Smooth muscle cell (in vitro differentiated cells): Measurements from ENCODE around the gene GPR39. TPM values are rescaled to one million over a fixed set of nuclear protein-coding genes. Genes with fewer than 3 reads are reported as not detected.
"Not testable (repeated sequence)": the region's sequence is repeated elsewhere in the genome, so short reads cannot be mapped to it uniquely, and the experiment has no call there.

Experiments
- DNase-seq: peaks from one replicate; lab custom pipeline; 2025; ENCODE audit not compliant: unreplicated experiment; lab: John Stamatoyannopoulos, UW
- H2AFZ ChIP-seq: fragments of 200-600 bp; sonication (generic); 2 replicates; pipeline ENCODE4 v1.6.0; 2016; ENCODE audit warnings: antibody characterized with exemption, low read depth, mild to moderate bottlenecking
- H3F3A ChIP-seq: fragments of 200-600 bp; sonication (generic); 2 replicates; pipeline ENCODE4 v1.6.0; 2017; ENCODE audit warnings: antibody characterized with exemption, low read depth
- H3K27ac ChIP-seq: fragments of 200-600 bp; sonication (generic); 2 replicates; pipeline ENCODE4 v1.5.1; 2016; ENCODE audit warnings: low read depth, mild to moderate bottlenecking
- H3K27me3 ChIP-seq: fragments of 200-600 bp; sonication (generic); 2 replicates; pipeline ENCODE4 v1.6.1; 2016; ENCODE audit warnings: low read depth, mild to moderate bottlenecking
- H3K36me3 ChIP-seq: fragments of 200-600 bp; sonication (generic); 2 replicates; pipeline ENCODE4 v1.5.1; 2016; ENCODE audit warnings: low read depth
- H3K4me1 ChIP-seq: fragments of 200-600 bp; sonication (generic); 2 replicates; pipeline ENCODE4 v1.5.1; 2016; ENCODE audit warnings: low read depth
- H3K4me2 ChIP-seq: fragments of 200-600 bp; sonication (generic); 2 replicates; pipeline ENCODE4 v1.6.0; 2016; ENCODE audit warnings: mild to moderate bottlenecking
- H3K4me3 ChIP-seq: fragments of 200-600 bp; sonication (generic); 2 replicates; pipeline ENCODE4 v1.5.1; 2016; ENCODE audit warnings: mild to moderate bottlenecking
- H3K79me2 ChIP-seq: fragments of 200-600 bp; sonication (generic); 2 replicates; pipeline ENCODE4 v1.6.0; 2016; ENCODE audit warnings: low read depth, mild to moderate bottlenecking
- H3K9ac ChIP-seq: fragments of 200-600 bp; sonication (generic); 2 replicates; pipeline ENCODE4 v1.6.0; 2016; ENCODE audit warnings: low read depth
- H3K9me3 ChIP-seq: fragments of 200-600 bp; sonication (generic); replicated peaks from 2 replicates; pipeline ENCODE4 v1.5.1; 2016; ENCODE audit warnings: low read depth
- H4K20me1 ChIP-seq: fragments of 200-600 bp; sonication (generic); 2 replicates; pipeline ENCODE4 v1.6.0; 2016; ENCODE audit warnings: low read depth
- WGBS: methylation state at CpG from one replicate; pipeline ENCODE4 v1.1.7; 2016; ENCODE audit warnings: low lambda C conversion rate; 5-methylcytosine and 5-hydroxymethylcytosine counted together
- polyA plus RNA-seq: library from polyadenylated mRNA; unstranded; fragments of >200 nt; fragmentation: Nextera tagmentation; extraction: Ambion mirVana; gene quantifications from 2 replicates; pipeline ENCODE4 v1.2.1, GENCODE V29; 2016
- total RNA-seq: library from RNA; depleted of rRNA; stranded (reverse); fragments of >200 nt; gene quantifications from 2 replicates; pipeline ENCODE4 v1.2.3, GENCODE V29; 2014
- TF ChIP-seq, protein P1 (sequence below): fragments of 200-600 bp; sonication (generic); IDR thresholded peaks from 2 replicates; pipeline ENCODE4 v1.5.1; 2017; ENCODE audit warnings: borderline replicate concordance, mild to moderate bottlenecking, antibody characterized with exemption; ENCODE audit not compliant: insufficient read depth, poor library complexity, severe bottlenecking

Gene GPR39
- total and polyA plus RNA-seq, 2 experiments from 2014 or later, result 0.87 to 1.4 TPM

DNA sequence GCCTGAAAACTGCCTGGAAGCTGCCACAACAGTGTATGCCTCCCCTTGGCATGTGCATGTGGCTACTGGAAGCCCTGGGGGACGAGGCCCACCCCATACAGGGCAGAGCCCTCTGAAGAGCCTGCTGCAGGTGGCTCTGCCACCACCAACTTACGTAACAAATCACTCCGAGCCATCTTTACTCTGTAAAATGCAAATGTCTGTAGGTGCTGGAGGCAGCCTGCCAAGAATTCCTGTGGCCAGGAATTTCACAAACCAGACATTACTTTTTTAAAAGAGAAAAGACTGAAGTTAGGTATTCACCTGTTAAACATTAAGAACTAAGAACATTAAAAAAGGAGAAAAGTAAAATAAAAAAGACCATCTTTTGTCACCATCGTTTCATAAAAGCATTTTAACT is 106.3 kb downstream of the GPR39 start:
- Histone ChIP-seq H4K20me1 (no peaks in the 10 kb centered on the region), H3F3A (no peaks in the 10 kb centered on the region), H3K4me1 (no peaks in the 10 kb centered on the region), H3K79me2 (no peaks in the 10 kb centered on the region), H3K27ac (no peak overlapping the region), H3K4me2 (no peak overlapping the region), H2AFZ (no peak overlapping the region), H3K9me3 (no peaks in the 10 kb centered on the region), H3K9ac (no peak overlapping the region), H3K36me3 (no peaks in the 10 kb centered on the region), H3K27me3 (no peaks in the 10 kb centered on the region), H3K4me3 (no peak overlapping the region)
- TF ChIP-seq, protein P1, sequence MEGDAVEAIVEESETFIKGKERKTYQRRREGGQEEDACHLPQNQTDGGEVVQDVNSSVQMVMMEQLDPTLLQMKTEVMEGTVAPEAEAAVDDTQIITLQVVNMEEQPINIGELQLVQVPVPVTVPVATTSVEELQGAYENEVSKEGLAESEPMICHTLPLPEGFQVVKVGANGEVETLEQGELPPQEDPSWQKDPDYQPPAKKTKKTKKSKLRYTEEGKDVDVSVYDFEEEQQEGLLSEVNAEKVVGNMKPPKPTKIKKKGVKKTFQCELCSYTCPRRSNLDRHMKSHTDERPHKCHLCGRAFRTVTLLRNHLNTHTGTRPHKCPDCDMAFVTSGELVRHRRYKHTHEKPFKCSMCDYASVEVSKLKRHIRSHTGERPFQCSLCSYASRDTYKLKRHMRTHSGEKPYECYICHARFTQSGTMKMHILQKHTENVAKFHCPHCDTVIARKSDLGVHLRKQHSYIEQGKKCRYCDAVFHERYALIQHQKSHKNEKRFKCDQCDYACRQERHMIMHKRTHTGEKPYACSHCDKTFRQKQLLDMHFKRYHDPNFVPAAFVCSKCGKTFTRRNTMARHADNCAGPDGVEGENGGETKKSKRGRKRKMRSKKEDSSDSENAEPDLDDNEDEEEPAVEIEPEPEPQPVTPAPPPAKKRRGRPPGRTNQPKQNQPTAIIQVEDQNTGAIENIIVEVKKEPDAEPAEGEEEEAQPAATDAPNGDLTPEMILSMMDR, result no peak
- 52% methylated on average over 4 of the region's 4 CpGs for WGBS
- no peak for DNase-seq

GRCh38 chr2:132537061-132537460 is 120.5 kb downstream of the GPR39 start:
- not testable (repeated sequence) for H3K36me3 ChIP-seq, H3K9me3 ChIP-seq, DNase-seq, H4K20me1 ChIP-seq, H3K4me3 ChIP-seq, H3K79me2 ChIP-seq, H3K9ac ChIP-seq, H2AFZ ChIP-seq, H3K27me3 ChIP-seq
- 17% methylated on average over 1 of the region's 1 CpG for WGBS
- H3K4me1 ChIP-seq, result peaks cover 14% of the 10 kb centered on the region
- peak overlapping the region; percentile 51 for H3K4me2 ChIP-seq
- peaks cover 13% of the 10 kb centered on the region for H3F3A ChIP-seq
- peak overlapping the region; percentile 41 for H3K27ac ChIP-seq

- Histone ChIP-seq H3F3A (peaks cover 13% of the 10 kb centered on the region), H3K9me3 (no peaks in the 10 kb centered on the region), H3K27ac (no peak overlapping the region), H3K27me3 (no peaks in the 10 kb centered on the region), H3K79me2 (no peaks in the 10 kb centered on the region), H3K4me3 (no peak overlapping the region), H4K20me1 (no peaks in the 10 kb centered on the region), H3K9ac (no peak overlapping the region), H3K4me1 (peaks cover 23% of the 10 kb centered on the region), H3K4me2 (peak overlapping the region; percentile 51), H3K36me3 (no peaks in the 10 kb centered on the region), H2AFZ (no peak overlapping the region)
- no peak for DNase-seq
- TF ChIP-seq, protein P1, result no peak
- WGBS, result 27% methylated on average over 4 of the region's 4 CpGs
Observed at GRCh38 chr2:132538331-132538855, 121.8 kb downstream of the GPR39 start.

DNA sequence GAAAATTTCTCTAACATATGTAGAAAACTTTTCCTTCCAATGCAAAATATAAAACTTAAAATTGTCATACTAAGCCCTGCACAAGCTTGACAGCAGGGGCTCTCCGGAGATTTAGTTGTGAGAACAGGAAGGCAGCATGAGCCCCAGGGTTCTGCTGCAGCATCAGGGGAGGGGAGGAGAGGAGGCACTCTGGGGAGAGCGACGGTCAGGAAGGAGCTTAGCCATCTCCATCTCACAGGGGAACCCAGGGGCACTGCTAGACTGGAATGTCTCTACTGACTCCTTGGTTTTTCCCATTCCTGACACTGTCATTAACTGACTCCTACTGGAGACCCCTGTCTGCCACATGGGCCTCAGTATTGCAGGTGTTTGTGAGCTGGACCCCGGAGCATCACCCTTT is 123.6 kb downstream of the GPR39 start:
- Histone ChIP-seq H3K27me3 (no peaks in the 10 kb centered on the region), H3F3A (peaks cover 13% of the 10 kb centered on the region), H3K4me2 (no peak overlapping the region), H3K36me3 (no peaks in the 10 kb centered on the region), H3K9ac (no peak overlapping the region), H4K20me1 (no peaks in the 10 kb centered on the region), H3K79me2 (no peaks in the 10 kb centered on the region), H3K9me3 (no peaks in the 10 kb centered on the region), H3K27ac (no peak overlapping the region), H3K4me3 (no peak overlapping the region), H3K4me1 (peaks cover 32% of the 10 kb centered on the region), H2AFZ (no peak overlapping the region)
- TF ChIP-seq, protein P1, result no peak
- DNase-seq, result no peak
- 80% methylated on average over 4 of the region's 4 CpGs for WGBS
